ENCODE measurements around the gene COMMD10.

COMMD10 gene

DNA sequence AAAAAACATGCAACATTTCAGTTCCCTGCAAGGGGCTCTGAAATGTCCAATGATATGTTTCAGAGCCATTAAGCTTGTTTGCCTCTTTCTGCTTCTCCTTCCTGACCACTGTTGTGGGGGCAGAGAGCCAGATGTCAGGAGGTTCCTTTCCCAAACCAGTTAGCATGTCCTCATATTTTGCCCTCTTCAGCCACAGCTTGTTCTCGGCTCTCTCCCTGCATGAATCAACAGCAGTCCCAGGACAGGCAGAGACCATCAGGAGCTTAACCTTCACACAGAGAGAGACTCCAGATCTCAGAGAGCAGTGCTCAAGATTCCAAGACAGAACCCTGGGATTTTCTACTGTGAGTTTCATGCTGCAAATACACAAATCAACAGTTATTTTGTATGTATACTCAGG, 218.5 kb downstream of the COMMD10 start:
- Histone ChIP-seq H3K9ac (ENCODE audit: low read length) (no peak overlapping the region), H3K27ac (ENCODE audit: low read depth, low read length) (no peak overlapping the region), H3K4me3 (ENCODE audit: insufficient read depth, low read length, poor library complexity, severe bottlenecking) (no peak overlapping the region), H3K79me2 (ENCODE audit: insufficient read depth, low read length) (no peaks in the 10 kb centered on the region), H3K9me3 (ENCODE audit: insufficient read depth, low read length) (peaks cover 6% of the 10 kb centered on the region; the same call in 1 of the 2 replicates), H3K36me3 (ENCODE audit: low read length) (peaks cover 14% of the 10 kb centered on the region), H3F3A (ENCODE audit: insufficient read depth) (no peaks in the 10 kb centered on the region), H3K4me2 (ENCODE audit: low read depth, low read length, poor library complexity, severe bottlenecking) (no peak overlapping the region), H3K27me3 (ENCODE audit: low read length) (no peaks in the 10 kb centered on the region), H3K9me2 (replicated peaks; ENCODE audit: insufficient read depth, low read length) (no peaks in the 10 kb centered on the region), H4K20me1 (ENCODE audit: low read depth, low read length) (no peaks in the 10 kb centered on the region), H2AFZ (ENCODE audit: low read depth, low read length, severe bottlenecking) (no peak overlapping the region)
- TF ChIP-seq, protein P1, sequence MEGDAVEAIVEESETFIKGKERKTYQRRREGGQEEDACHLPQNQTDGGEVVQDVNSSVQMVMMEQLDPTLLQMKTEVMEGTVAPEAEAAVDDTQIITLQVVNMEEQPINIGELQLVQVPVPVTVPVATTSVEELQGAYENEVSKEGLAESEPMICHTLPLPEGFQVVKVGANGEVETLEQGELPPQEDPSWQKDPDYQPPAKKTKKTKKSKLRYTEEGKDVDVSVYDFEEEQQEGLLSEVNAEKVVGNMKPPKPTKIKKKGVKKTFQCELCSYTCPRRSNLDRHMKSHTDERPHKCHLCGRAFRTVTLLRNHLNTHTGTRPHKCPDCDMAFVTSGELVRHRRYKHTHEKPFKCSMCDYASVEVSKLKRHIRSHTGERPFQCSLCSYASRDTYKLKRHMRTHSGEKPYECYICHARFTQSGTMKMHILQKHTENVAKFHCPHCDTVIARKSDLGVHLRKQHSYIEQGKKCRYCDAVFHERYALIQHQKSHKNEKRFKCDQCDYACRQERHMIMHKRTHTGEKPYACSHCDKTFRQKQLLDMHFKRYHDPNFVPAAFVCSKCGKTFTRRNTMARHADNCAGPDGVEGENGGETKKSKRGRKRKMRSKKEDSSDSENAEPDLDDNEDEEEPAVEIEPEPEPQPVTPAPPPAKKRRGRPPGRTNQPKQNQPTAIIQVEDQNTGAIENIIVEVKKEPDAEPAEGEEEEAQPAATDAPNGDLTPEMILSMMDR (IDR thresholded peaks at IDR 0.05; ENCODE audit: insufficient read depth, low read length, poor library complexity, severe bottlenecking) = no peak
- no peak for TF ChIP-seq EZH2phosphoT487 (conservative IDR thresholded peaks at IDR 0.05; ENCODE audit: low read length)

DNA sequence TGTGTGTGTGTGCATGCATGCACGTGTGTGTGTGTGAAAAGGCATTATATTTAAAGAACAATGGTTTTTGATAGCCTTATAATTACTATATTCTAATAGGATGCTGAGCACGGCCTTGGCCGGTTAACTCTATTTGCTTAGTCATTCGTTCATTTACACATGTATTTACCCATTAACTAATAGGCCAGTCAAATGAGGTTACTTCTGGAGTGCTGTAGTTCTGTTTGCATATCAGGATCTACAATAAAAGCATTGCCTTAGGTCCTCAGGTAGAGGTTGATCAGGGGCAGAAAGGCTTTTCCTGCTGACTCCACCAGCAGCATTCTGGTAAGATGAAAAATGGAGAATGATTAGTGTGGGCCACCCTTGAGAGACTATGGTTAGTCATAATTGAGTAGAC, 219.0 kb downstream of the COMMD10 start:
- H3K27ac ChIP-seq (ENCODE audit: low read depth, low read length) = no peak overlapping the region
- no peak overlapping the region for H3K9ac ChIP-seq (ENCODE audit: low read length)
- no peaks in the 10 kb centered on the region for H3K9me2 ChIP-seq (replicated peaks; ENCODE audit: insufficient read depth, low read length)
- H3F3A ChIP-seq (ENCODE audit: insufficient read depth) = no peaks in the 10 kb centered on the region
- no peak for TF ChIP-seq EZH2phosphoT487 (conservative IDR thresholded peaks at IDR 0.05; ENCODE audit: low read length)
- TF ChIP-seq, protein P1 (IDR thresholded peaks at IDR 0.05; ENCODE audit: insufficient read depth, low read length, poor library complexity, severe bottlenecking) = no peak
- no peak overlapping the region for H3K4me3 ChIP-seq (ENCODE audit: insufficient read depth, low read length, poor library complexity, severe bottlenecking)
- H2AFZ ChIP-seq (ENCODE audit: low read depth, low read length, severe bottlenecking) = no peak overlapping the region
- peaks cover 9% of the 10 kb centered on the region; the same call in 1 of the 2 replicates for H3K9me3 ChIP-seq (ENCODE audit: insufficient read depth, low read length)
- no peaks in the 10 kb centered on the region for H3K27me3 ChIP-seq (ENCODE audit: low read length)
- no peak overlapping the region for H3K4me2 ChIP-seq (ENCODE audit: low read depth, low read length, poor library complexity, severe bottlenecking)
- peaks cover 11% of the 10 kb centered on the region for H3K36me3 ChIP-seq (ENCODE audit: low read length)
- no peaks in the 10 kb centered on the region for H3K79me2 ChIP-seq (ENCODE audit: insufficient read depth, low read length)
- no peaks in the 10 kb centered on the region for H4K20me1 ChIP-seq (ENCODE audit: low read depth, low read length)

DNA sequence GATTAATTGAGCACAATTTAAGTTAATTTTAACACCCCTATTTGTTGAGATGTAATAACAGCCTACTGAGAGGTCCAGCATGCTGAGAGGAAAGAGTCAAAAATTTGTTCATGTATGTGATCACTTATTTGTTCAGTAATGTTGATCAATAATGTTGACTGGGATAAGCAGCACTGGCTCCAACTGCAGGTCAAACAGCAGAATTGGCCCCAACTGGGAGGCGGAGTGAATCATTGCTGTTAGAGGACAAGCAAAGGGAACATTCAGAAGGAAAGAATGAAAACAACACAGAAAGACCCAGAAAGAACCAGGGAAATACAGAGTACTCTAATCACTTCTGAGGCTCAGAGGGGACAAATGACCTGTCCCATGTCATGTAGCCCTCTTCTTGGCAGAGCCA, 221.1 kb downstream of the COMMD10 start:
- no peaks in the 10 kb centered on the region for H3K27me3 ChIP-seq (ENCODE audit: low read length)
- H3K4me2 ChIP-seq (ENCODE audit: low read depth, low read length, poor library complexity, severe bottlenecking) = no peak overlapping the region
- no peak for TF ChIP-seq EZH2phosphoT487 (conservative IDR thresholded peaks at IDR 0.05; ENCODE audit: low read length)
- TF ChIP-seq, protein P1 (IDR thresholded peaks at IDR 0.05; ENCODE audit: insufficient read depth, low read length, poor library complexity, severe bottlenecking) = no peak
- no peaks in the 10 kb centered on the region for H3F3A ChIP-seq (ENCODE audit: insufficient read depth)
- peaks cover 9% of the 10 kb centered on the region; the same call in 1 of the 2 replicates for H3K9me3 ChIP-seq (ENCODE audit: insufficient read depth, low read length)
- H3K79me2 ChIP-seq (ENCODE audit: insufficient read depth, low read length) = no peaks in the 10 kb centered on the region
- H3K9ac ChIP-seq (ENCODE audit: low read length) = no peak overlapping the region
- H3K9me2 ChIP-seq (replicated peaks; ENCODE audit: insufficient read depth, low read length) = no peaks in the 10 kb centered on the region
- no peak overlapping the region for H3K4me3 ChIP-seq (ENCODE audit: insufficient read depth, low read length, poor library complexity, severe bottlenecking)
- peaks cover 6% of the 10 kb centered on the region for H3K36me3 ChIP-seq (ENCODE audit: low read length)
- H2AFZ ChIP-seq (ENCODE audit: low read depth, low read length, severe bottlenecking) = no peak overlapping the region
- H3K27ac ChIP-seq (ENCODE audit: low read depth, low read length) = no peak overlapping the region
- H4K20me1 ChIP-seq (ENCODE audit: low read depth, low read length) = no peaks in the 10 kb centered on the region
